Stimulated activated CD8-positive, alpha-beta memory T cell treated with anti-CD3 and anti-CD28 coated beads, Interleukin-7, amount 100 ng/mL, for 1 hour (primary cell): ENCODE results near the gene CD79A.

Experiments used
- DNase-seq, 2 donors: peaks; one replicate each; pipeline ENCODE4 v3.0.0-alpha.2; 2020; ENCODE audit warnings: low read depth in 2 of 2

CD79A gene

DNA sequence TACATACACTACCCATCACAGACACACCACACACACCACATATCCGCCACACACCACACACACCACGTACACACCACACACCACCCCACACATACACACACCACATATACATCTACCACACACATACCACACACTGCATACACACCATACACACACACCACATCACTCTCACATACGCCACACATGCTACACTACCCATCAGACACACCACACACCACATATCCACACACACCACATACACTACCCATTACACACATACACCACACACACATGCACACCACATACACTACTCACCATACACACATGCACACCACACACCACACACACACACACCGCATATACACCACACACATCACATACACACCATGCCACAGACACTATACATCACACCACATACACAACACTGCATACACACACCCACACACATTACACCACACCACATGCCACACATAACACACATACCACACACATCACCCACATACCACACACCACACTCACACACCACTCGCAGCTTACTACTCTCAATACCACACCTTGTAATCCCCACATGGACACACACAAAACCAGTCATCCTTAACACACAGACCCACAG lies 41.7 kb downstream of the CD79A start:
- DNase-seq = no peak

DNA sequence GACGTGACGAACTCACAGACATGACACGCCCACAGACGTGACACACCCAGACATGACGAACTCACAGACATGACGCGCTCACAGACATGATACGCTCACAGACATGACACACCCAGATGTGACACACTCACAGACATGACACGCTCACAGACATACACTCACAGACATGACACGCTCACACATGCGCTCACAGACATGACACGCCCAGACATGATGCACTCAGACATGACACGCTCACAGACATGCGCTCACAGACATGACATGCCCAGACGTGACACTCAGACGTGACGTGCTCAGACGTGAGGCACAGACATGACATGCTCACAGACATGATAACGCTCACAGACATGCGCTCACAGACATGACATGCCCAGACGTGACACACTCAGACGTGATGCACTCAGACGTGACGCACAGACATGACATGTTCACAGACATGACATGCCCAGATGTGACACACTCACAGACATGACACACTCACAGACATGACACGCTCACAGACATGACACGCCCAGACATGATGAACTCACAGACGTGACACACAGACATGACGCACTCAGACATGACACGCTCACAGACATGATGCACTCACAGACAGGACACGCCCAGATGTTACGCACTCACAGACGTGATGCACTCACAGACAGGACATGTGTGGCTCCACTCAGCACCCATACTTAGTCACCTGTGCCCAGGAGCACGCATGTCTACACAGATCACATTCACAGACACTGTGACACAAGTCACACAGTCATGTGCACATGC lies 43.1 kb downstream of the CD79A start:
- no peak for DNase-seq

DNA sequence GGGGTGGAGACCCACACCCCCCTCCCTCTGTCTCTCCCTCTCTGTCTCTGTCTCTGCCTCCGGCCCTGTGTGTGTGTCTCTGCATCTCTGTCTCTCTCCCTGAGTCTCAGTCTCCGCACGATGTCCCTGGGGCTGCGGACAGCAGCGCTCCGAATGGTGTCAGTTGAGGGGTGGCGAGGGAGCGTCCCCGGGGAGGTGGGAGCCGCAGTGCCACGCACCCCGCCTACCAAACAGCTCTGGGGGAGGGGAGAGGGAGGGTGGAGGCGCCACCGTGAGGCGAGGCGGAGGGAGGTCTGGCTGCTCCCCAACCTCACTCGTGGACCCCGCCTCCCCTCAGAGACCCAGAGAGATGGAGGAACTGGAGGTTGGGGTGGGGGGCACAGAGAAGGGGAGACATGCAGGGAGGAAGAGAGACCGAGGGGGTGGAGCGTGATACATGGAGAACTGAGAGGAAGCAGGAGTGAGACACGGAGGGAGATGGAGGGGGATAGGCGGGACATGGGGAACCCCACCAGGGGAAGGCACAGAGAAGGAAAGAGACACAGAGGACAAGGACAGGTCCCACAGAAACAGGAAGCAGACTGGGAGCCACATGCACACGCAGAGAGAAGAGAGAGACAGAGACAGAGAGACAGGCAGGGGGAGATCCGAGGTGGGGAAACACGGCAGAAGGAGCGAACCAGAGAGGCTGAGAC lies 44.0 kb downstream of the CD79A start:
- DNase-seq = no peak

- DNase-seq = no peak
Measured at GRCh38 chr19:41921577-41922576, 44.8 kb downstream of the CD79A start.

GRCh38 chr19:41922585-41922984 lies 45.5 kb downstream of the CD79A start:
- DNase-seq = no peak

- DNase-seq = no peak
Measured at GRCh38 chr19:41923045-41923788, 46.1 kb downstream of the CD79A start.

DNA sequence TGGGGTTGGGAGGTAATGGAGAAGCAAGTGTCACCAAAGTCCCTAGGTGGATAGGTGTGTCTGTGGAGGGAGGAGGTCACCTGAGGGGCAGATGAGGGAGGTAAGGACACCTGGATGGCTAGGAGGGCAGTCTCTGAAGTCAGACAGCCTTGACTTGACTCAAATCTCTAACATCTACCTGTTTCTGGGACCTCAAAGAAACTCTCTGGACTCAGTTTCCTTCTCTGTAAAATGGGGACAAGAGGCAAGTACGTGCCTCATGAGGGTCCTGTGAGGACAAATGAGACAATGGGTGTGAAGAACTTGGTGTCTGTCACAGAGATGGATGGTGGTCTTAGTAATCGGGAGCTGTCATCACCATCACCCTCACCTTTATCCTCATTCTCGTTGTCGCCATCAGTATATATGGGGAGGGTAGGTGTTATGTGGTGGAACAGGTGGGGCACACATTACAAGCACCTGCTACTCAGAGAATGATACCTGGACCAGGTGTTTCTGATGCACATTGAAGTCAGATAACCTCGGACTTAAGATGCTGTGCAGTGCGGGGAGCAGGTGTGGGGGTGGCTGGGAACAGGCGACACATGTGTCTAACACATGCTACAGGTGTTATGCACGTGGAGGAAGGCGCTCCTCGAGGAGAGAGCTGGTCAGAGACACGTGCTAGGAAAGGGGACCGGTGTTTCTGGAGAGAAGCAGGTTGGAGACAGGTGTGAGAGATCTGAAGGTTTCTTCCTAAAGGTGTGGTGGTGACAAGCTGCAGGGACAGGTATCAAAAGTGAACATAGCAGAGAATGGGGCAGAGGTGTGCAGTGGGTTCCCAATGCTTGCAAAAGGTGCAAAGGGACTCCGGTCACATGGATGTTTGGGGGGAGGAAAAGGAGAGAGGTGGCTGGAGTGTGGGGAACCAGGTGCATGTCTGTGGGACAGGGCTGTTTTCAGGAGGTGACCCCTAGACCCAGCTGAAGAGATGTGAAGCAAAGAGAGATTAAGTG lies 47.4 kb downstream of the CD79A start:
- DNase-seq = no peak

- no peak for DNase-seq
Measured at GRCh38 chr19:41925208-41926003, 48.3 kb downstream of the CD79A start.

DNA sequence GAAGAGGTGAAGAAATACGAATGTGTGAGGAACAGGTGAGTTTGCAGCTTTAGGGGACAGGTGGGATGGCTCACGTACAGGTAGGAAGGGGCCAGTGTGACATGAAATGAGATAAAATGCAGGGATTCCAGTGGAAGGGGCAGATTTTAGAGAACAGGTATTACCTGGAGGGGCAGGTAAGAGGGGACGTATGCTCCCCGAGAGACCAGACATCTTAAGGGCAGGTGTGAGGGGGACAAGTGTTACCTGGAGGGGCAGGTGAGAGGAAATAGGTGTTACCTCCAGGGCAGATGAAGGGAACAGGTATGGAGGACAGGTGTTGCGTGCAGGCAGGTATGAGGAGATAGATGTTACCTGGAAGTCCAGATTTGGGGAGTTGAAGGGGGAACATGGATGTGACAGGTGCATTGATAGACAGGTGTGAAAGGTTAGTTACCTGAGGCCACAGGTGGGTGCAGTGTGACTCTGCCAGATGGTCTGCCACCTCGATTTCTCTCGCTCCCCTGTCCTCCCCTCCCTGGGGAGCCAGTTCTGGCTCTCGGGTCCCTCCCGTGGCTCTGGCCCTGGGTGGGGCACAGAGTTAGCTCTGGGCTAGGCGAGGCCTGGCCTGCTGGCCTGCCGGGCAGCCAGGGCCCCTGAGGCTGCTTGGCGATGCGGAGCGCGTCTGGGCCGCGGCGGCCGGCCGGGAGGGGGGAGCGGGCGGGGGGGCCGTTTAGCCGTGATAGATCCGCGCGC lies 49.1 kb downstream of the CD79A start:
- no peak for DNase-seq

GRCh38 chr19:41926763-41927496 lies 49.9 kb downstream of the CD79A start:
- DNase-seq = no peak

DNA sequence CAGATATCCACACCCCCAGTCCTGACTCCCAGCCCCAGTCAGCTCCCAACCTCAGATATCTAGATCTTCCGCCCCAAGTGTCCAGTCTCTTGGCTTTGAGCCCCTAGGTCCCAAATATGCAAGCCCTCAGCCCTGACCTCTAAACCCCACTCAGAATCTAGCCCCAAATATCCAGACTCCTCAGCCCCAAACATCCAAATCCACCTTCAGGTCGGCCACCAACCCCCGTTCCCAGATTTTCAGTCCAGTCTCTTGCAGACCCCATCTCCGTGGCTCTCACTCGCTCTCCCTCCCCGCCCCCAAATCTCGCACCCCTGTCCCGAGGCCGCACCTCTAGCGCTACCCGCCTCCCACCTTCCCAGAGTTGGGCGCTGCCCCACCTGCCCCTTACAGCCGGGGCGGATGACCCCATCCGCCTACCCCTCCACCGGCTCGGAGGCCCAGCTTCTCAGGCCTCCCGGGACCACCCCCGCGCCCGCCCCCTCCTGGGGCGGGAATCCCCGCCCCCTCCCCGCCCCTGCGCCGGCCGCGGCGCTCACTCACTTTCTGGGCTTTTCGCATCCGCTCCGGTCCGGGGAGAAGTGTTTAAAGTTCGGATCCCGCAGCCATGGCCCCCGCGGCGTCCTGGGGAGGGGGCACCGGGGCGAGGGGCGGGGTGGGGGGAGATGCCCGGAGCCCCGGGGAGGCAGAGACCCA lies 50.6 kb downstream of the CD79A start:
- DNase-seq = no peak

- DNase-seq = no peak
Measured at GRCh38 chr19:41928221-41928683, 51.2 kb downstream of the CD79A start, which contains the start of gene ERFL. TSS of gene ERFL (minus strand) at chr19:41928449. CDS start at chr19:41912919, 15,530 bp downstream.

GRCh38 chr19:41928754-41929535 lies 51.9 kb downstream of the CD79A start:
- no peak for DNase-seq

GRCh38 chr19:41929536-41930071 lies 52.5 kb downstream of the CD79A start:
- DNase-seq = no peak

GRCh38 chr19:41930322-41930722 lies 53.2 kb downstream of the CD79A start:
- DNase-seq = no peak
